K562 (cell line): ENCODE results near the gene ZNF81. TPM values are rescaled to one million over a fixed set of nuclear protein-coding genes. Genes with fewer than 3 reads are reported as not detected.
"Not testable (repeated sequence)": the region's sequence is repeated elsewhere in the genome, so short reads cannot be mapped to it uniquely, and the experiment has no call there.

Experiments used
- ATAC-seq: fragments of 200-7000 bp; cut with Tn5 transposase; 3 replicates; pipeline ENCODE4 v1.9.1; 2020; ENCODE audit warnings: moderate library complexity
- BruUV-seq: library from RNA; stranded (reverse); fragments of 400-500 nt; replicated peaks from 2 replicates; lab custom pipeline; 2021; lab: Mats Ljungman, UMichigan
- CTCF ChIA-PET: fragments of 300-600 bp; formaldehyde crosslinking; extraction: SDS; loops from one replicate; lab custom pipeline; 2021; ENCODE audit warnings: low intra/inter-chr PET ratio; lab: Yijun Ruan, JAX
- POLR2A ChIA-PET: fragments of 300-600, 350-650 bp; sonication (Branson Sonifier 250); formaldehyde crosslinking; extraction: SDS; loops from one replicate; lab custom pipeline; 2021; ENCODE audit warnings: antibody characterized with exemption, inconsistent platforms; lab: Yijun Ruan, JAX
- DNase-seq, 4 experiments: peaks; one replicate each; pipeline versions ENCODE4 v3.0.0 to v3.0.0-alpha.2; 2011 to 2018; ENCODE audit warnings: low spot score in 3 of 4, mixed read lengths in 3 of 4; ENCODE audit errors: extremely low read depth in 1 of 4
- FAIRE-seq: peaks from 2 replicates; lab custom pipeline; 2011; peaks lifted over from hg19 to GRCh38; lab: Jason Lieb, UNC
- H2AFZ ChIP-seq: 2 replicates; pipeline ENCODE4 v1.6.0; 2011; ENCODE audit warnings: low read depth, low read length, control low read depth, inconsistent platforms
- H3K27ac ChIP-seq: fragments of 200-600 bp; 3 replicates; pipeline ENCODE4 v1.8.0; 2011; ENCODE audit warnings: low read depth, mild to moderate bottlenecking, control low read depth, inconsistent platforms, low read length, moderate library complexity, mixed read lengths; ENCODE audit errors: extremely low read depth
- H3K27me3 ChIP-seq, 2 experiments: fragments of 300-600 bp in 1 of 2; 2 replicates in 1 of 2; 3 replicates in 1 of 2; pipeline versions ENCODE4 v1.6.0 to v1.8.0; 2011; ENCODE audit warnings: inconsistent platforms in 2 of 2, low read length in 2 of 2, mild to moderate bottlenecking in 1 of 2, mixed read lengths in 1 of 2, moderate library complexity in 1 of 2; ENCODE audit not compliant: control insufficient read depth in 2 of 2, insufficient read depth in 2 of 2
- H3K36me3 ChIP-seq: fragments of 300-600 bp; 3 replicates; pipeline ENCODE4 v1.8.0; 2011; ENCODE audit warnings: mild to moderate bottlenecking, low read length, inconsistent platforms; ENCODE audit not compliant: control insufficient read depth, insufficient read depth
- H3K4me1 ChIP-seq, 2 experiments: fragments of 200-600 bp in 1 of 2; replicated peaks in 1 of 2; 2 replicates in 1 of 2; 3 replicates in 1 of 2; pipeline versions ENCODE4 v1.5.1 to v1.8.0; 2011; ENCODE audit warnings: inconsistent platforms in 2 of 2, low read length in 2 of 2, mild to moderate bottlenecking in 1 of 2, mixed read lengths in 1 of 2, moderate library complexity in 1 of 2; ENCODE audit not compliant: control insufficient read depth in 2 of 2, insufficient read depth in 2 of 2
- H3K4me2 ChIP-seq: 2 replicates; pipeline ENCODE4 v1.6.1; 2011; ENCODE audit warnings: low read length, control low read depth, inconsistent platforms, mixed read lengths; ENCODE audit not compliant: insufficient read depth
- H3K4me3 ChIP-seq: fragments of 200-600 bp; sonication (generic), shearing (Covaris generic); 2 replicates; pipeline ENCODE4 v1.5.1; 2016; ENCODE audit warnings: control low read depth, inconsistent platforms
- H3K79me2 ChIP-seq: fragments of 200-600 bp; 3 replicates; pipeline ENCODE4 v1.8.0; 2011; ENCODE audit warnings: low read length, inconsistent platforms; ENCODE audit not compliant: control insufficient read depth, insufficient read depth
- H3K9ac ChIP-seq, 2 experiments: 2 replicates each; pipeline versions ENCODE4 v1.6.0 to v1.6.1; 2011; ENCODE audit warnings: low read depth in 2 of 2, low read length in 2 of 2, control low read depth in 1 of 2, inconsistent platforms in 1 of 2, mild to moderate bottlenecking in 1 of 2, mixed read lengths in 1 of 2; ENCODE audit not compliant: insufficient read depth in 1 of 2
- H3K9me1 ChIP-seq: one replicate; pipeline ENCODE4 v1.6.0; 2011; ENCODE audit warnings: inconsistent platforms, mild to moderate bottlenecking, low read length, moderate library complexity; ENCODE audit not compliant: control insufficient read depth, insufficient read depth
- H3K9me3 ChIP-seq: replicated peaks from 2 replicates; pipeline ENCODE4 v1.5.1; 2011; ENCODE audit warnings: low read depth, low read length, inconsistent platforms; ENCODE audit not compliant: control insufficient read depth, insufficient read depth
- H4K20me1 ChIP-seq: replicated peaks from 2 replicates; pipeline ENCODE4 v1.6.1; 2011; ENCODE audit warnings: low read length, inconsistent platforms, mixed read lengths; ENCODE audit not compliant: control insufficient read depth, insufficient read depth
- ARID3A ChIP-seq: IDR thresholded peaks from 2 replicates; pipeline ENCODE4 v1.6.1; 2012; ENCODE audit warnings: low read depth, low read length, improper control_type of control experiment, borderline replicate concordance
- FOSL1 ChIP-seq: fragments of 200-800 bp; sonication (Bioruptor generic); conservative IDR thresholded peaks from 2 replicates; pipeline ENCODE4 v1.6.1; 2016; ENCODE audit warnings: missing genetic modification characterization, missing compliant biosample characterization
- RNF2 ChIP-seq: sonication (generic); IDR thresholded peaks from 2 replicates; pipeline ENCODE4 v1.6.1; 2016
- ZBTB33 ChIP-seq: sonication (generic); formaldehyde crosslinking; IDR thresholded peaks from 2 replicates; pipeline ENCODE4 v1.8.1; 2023; ENCODE audit warnings: mild to moderate bottlenecking, missing genetic modification reagents
- ZNF133 ChIP-seq: fragments of 250-450 bp; sonication (Bioruptor Pico); IDR thresholded peaks from 2 replicates; pipeline ENCODE4 v1.4.0; 2020; ENCODE audit warnings: mild to moderate bottlenecking
- ZNF263 ChIP-seq: sonication (generic); formaldehyde crosslinking; IDR thresholded peaks from 2 replicates; pipeline ENCODE4 v1.8.0; 2022; ENCODE audit warnings: mild to moderate bottlenecking, missing genetic modification reagents, borderline replicate concordance
- ZNF408 ChIP-seq: fragments of 250-450 bp; sonication (Bioruptor Pico); IDR thresholded peaks from 2 replicates; pipeline ENCODE4 v1.4.0; 2020; ENCODE audit warnings: low read depth, mild to moderate bottlenecking, moderate library complexity
- WGBS: fragments of 100-300 bp; shearing (Covaris generic); methylation state at CpG from one replicate; pipeline ENCODE4 v1.1.6; 2016; ENCODE audit warnings: low coverage, mixed read lengths; ENCODE audit not compliant: insufficient coverage; ENCODE audit errors: missing lambda C conversion rate; 5-methylcytosine and 5-hydroxymethylcytosine counted together
- in situ Hi-C: fragments of 300-500 bp; cut with MboI; formaldehyde crosslinking; loops from 4 replicates; pipeline ENCODE4 v1.15.0; 2018; ENCODE audit warnings: inconsistent platforms, mixed read lengths
- intact Hi-C: fragments of 100-400 bp; cut with micrococcal nuclease; formaldehyde crosslinking; loops from 2 replicates; pipeline ENCODE4 v1.14.2; 2022
- polyA plus RNA-seq, 8 experiments: library from polyadenylated mRNA; depleted of rRNA in 4 of 8; stranded (reverse) in 5 of 8; unstranded in 3 of 8; fragments of >200 nt; fragmentation: Nextera tagmentation in 2 of 8; fragmentation: Illumina TruSeq in 1 of 8; extraction: Ambion mirVana in 2 of 8; extraction: Trizol in 1 of 8; gene quantifications; 2 replicates each; pipeline versions ENCODE4 v1.2.1 to v1.2.3, GENCODE V29; 2011 to 2014; ENCODE audit warnings: inconsistent platforms in 1 of 8, missing spikeins in 1 of 8
- total RNA-seq, 7 experiments: library from RNA; depleted of rRNA in 6 of 7; stranded (reverse); fragments of >200 nt in 6 of 7; fragmentation: Illumina TruSeq in 2 of 7; extraction: Trizol in 2 of 7; gene quantifications; 2 replicates each; pipeline versions ENCODE4 v1.2.1 to v1.2.3, GENCODE V29; 2011 to 2021; ENCODE audit warnings: low replicate concordance in 1 of 7

ZNF81 gene
- total and polyA plus RNA-seq, 9 of the 15 experiments (the other 6 are each of a cell fraction or from before 2014, with no cell fraction given) = 2.4 to 9.6 (median 4.9) TPM

DNA sequence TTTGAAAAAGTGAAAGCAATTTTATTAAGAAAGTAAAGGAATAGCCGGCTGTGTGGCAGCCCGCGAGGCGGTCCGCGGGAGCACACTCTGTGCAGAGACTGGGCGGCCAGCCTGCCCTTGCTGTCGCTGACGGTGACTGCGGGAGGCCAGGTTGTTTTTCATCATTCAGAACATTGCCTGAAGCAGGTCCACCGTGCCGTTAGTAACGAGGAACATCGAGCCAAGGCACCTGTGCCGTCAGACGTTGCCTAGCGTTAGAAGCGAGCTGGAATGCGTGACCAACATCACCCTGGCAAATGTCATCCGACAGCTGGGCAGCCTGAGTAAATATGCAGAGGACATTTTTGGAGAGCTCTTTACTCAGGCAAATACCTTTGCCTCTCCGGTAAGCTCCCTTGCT, 33.6 kb upstream of the ZNF81 start:
- H3K9me1 ChIP-seq, H3K4me3 ChIP-seq, ATAC-seq, H3K79me2 ChIP-seq, H3K4me1 ChIP-seq, intact Hi-C loops, H3K4me2 ChIP-seq, H3K27ac ChIP-seq, H4K20me1 ChIP-seq, H3K9ac ChIP-seq, CTCF ChIA-PET, DNase-seq, H3K36me3 ChIP-seq, H3K9me3 ChIP-seq, in situ Hi-C loops, H2AFZ ChIP-seq, BruUV-seq, H3K27me3 ChIP-seq: not testable (repeated sequence)
- TF ChIP-seq ZBTB33 (CRISPR knock-in tag) = peak; percentile 81
- POLR2A ChIA-PET = interaction anchor here (1.0 kb wide), 1 partner anchor 12 kb away, joined by 3 read pairs; no protein-coding TSS in a partner anchor
- FAIRE-seq = peak; percentile 79
- 40% methylated on average over 12 of the region's 21 CpGs for WGBS

DNA sequence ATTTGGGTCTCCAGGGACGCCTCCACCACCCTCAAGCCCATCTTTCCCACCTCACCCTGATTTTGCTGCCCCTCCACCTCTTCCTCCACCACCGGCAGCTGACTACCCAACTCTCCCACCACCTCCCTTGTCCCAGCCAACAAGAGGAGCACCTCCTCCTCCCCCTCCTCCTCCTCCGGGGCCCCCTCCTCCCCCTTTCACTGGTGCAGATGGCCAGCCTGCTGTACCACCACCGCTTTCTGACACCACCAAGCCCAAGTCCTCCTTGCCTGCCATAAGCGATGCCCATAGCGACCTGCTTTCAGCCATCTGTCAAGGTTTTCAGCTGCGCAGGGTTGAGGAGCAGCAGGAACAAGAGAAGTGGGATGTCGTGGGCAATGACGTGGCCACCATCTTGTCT, 32.4 kb upstream of the ZNF81 start:
- Histone ChIP-seq H3K9me3 (no peaks in the 10 kb centered on the region), H3K9me1 (no peaks in the 10 kb centered on the region), H3K4me1 (peaks cover 3 to 5% of the 10 kb centered on the region in 2 experiments; a peak in 3 of 5 replicates), H3K27me3 (no peaks in the 10 kb centered on the region; a peak in 1 of 5 replicates), H3K27ac (no peak overlapping the region), H3K36me3 (no peaks in the 10 kb centered on the region), H3K4me3 (no peak overlapping the region), H3K79me2 (no peaks in the 10 kb centered on the region), H2AFZ (no peak overlapping the region), H3K4me2 (no peak overlapping the region), H4K20me1 (no peaks in the 10 kb centered on the region), H3K9ac (no peak overlapping the region)
- intact Hi-C loops = no loop called here
- FAIRE-seq (no peak), DNase-seq (no peak), ATAC-seq (no peak)
- in situ Hi-C loops = no loop called here
- CTCF ChIA-PET = no interaction called here
- no TSS peak for BruUV-seq
- POLR2A ChIA-PET = no interaction called here
- TF ChIP-seq ZNF263 (CRISPR knock-in tag) (peak; percentile 84), ZNF133 (CRISPR knock-in tag) (no peak), RNF2 (no peak), FOSL1 (tag) (0 out of 2 replicates have a peak, but pooled peaks have one; percentile 38), ARID3A (no peak), ZNF408 (CRISPR knock-in tag) (no peak)
- WGBS = 10% methylated on average over 3 of the region's 9 CpGs
